Ovary (tissue), 3 donors: ENCODE results near the gene KCTD12.

Experiments
- CTCF ChIP-seq, 3 donors: fragments of 450-650 bp in 2 of 3; fragments of 200-600 bp in 1 of 3; IDR thresholded peaks; one replicate each; pipeline versions ENCODE4 v1.5.1 to v1.8.0; 2016 to 2022; ENCODE audit warnings: antibody characterized with exemption in 3 of 3, mild to moderate bottlenecking in 1 of 3
- EP300 ChIP-seq: sonication (generic); formaldehyde crosslinking; IDR thresholded peaks from one replicate; pipeline ENCODE4 v1.6.1; 2017; ENCODE audit warnings: antibody characterized with exemption
- POLR2A ChIP-seq: fragments of 450-650 bp; IDR thresholded peaks from one replicate; pipeline ENCODE4 v1.6.1; 2017; ENCODE audit warnings: antibody characterized with exemption, mild to moderate bottlenecking, moderate library complexity
- donor health status: DM: no; HTN: no; CAD: no.

- TF ChIP-seq CTCF (IDR thresholded peaks at IDR 0.05) (peak in 1 of 3 donors; percentile 11), POLR2A (no peak), EP300 (no peak)
Measured at GRCh38 chr13:76884186-76884906, 1.9 kb downstream of the KCTD12 start.
